HuH-7 (cell line): ENCODE results near the gene TUBA4A.
A peak's percentile ranks its signal among the peaks of the same experiment; 100 is the strongest.

Source experiments
- DNase-seq: peaks from one replicate; pipeline ENCODE4 v3.0.0; 2011; ENCODE audit warnings: low spot score

Gene TUBA4A

GRCh38 chr2:219234331-219234730 is 19.4 kb downstream of the TUBA4A start:
- DNase-seq = no peak

GRCh38 chr2:219230059-219230540 is 23.6 kb downstream of the TUBA4A start:
- DNase-seq = peak; percentile 44

DNA sequence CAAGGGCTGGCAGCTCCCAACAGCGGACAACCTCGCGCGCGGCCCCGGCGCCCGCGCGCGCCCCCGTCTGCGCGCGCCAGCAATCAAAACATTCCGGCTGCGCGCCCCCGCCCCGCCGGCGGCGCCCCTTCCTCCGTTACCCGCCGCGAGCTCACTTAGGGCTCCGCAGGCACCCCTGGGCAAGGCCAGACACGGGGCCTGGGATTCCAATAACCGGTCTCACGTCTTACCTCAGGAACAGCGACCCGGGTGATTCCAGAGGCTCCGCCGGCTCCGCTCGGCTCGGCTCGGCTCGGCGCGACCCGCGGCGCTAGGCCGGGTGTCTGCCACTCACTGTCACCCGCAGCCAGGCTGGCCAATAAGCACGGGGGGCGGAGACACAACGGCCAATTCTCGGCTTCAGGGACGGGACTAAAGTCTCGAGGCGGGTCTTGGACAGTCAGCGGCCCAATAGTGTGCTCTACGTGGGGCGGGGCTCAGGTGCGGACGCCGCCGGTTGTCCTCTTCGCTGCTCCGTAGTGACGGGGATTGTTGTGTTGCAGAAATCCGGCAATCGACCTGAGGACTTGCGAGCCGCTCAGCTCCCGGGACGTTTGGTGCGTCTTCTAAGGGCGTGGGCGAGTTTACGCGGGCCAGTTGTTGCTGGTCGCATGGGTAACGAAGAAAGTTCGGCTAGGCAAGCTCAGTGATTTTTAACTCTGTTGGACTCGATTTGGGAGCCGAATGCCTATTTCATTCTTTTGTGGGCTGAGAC is 24.2 kb downstream of the TUBA4A start, which contains the start of the genes ANKZF1 and ATG9A:
Gene ANKZF1, plus strand, starts transcription at position 502 of the 754 bp plus-strand sequence. CDS start 452 bp downstream, outside the sequence.
Gene ATG9A, minus strand, starts transcription at position 332 of the 754 bp plus-strand sequence. CDS start 1,612 bp downstream, outside the sequence.
- peak; percentile 99 for DNase-seq

DNA sequence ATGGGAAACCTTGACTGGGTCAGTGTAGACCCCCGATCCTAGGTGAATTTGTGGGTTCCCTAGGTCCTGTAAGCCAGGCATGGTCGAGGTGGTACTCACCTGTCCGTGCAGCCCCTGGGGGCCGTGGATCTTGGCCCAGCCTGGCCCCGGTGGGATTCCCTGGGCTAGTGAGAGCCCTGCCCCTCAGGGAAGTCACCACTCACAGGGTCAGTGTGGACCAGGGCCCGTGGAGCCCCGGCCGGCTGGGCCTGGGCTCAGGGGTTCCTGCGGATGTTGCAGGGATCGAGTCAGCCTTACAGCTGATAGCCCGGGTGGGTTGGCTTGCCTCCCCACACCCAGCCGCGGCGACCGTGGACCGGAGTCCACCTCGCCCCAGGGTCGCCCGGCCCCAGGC is 24.8 kb downstream of the TUBA4A start:
- DNase-seq = no peak

DNA sequence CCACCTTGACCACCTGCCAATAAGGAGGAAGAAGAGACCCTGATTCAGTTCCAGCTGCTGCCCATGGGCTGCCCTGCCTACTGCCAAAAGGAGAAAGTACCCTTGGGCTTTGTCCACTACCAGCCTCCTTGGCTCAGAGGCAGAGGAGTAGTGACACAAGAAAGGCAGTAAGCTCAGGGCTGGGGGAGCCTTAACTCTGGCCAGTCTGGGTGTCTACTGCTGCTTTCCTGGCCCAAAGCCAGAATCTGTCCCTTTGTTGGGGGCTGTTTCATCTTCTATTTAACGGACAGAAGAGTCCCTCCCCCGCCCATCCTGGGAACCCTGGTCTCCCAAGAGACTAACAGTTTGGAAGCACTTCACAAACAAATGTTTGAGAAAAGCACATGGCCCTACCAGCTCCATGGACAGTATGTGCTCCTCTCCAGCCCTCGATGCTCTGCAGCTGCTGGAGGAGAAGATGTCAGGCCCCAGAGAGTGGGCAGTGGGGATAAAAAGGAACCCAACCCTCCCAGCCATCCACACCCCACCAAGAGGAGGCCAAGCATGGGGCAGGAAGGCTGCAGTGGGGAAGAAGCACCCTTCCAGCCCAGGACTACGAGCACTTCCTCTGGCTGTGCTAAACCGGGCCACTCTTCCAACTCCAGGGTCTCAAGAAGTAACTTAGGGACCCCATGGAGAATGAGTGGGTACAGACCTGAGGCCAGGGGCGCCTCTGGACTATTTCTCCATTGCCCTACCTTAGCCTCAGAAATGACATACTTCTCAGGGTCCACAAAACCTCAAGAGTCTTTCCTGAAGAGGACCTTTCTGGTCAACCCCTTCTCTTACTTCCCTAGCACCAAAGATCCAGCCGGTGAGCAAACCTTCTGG is 25.4 kb downstream of the TUBA4A start:
- DNase-seq = no peak

GRCh38 chr2:219225350-219225749 is 28.4 kb downstream of the TUBA4A start:
- no peak for DNase-seq

DNA sequence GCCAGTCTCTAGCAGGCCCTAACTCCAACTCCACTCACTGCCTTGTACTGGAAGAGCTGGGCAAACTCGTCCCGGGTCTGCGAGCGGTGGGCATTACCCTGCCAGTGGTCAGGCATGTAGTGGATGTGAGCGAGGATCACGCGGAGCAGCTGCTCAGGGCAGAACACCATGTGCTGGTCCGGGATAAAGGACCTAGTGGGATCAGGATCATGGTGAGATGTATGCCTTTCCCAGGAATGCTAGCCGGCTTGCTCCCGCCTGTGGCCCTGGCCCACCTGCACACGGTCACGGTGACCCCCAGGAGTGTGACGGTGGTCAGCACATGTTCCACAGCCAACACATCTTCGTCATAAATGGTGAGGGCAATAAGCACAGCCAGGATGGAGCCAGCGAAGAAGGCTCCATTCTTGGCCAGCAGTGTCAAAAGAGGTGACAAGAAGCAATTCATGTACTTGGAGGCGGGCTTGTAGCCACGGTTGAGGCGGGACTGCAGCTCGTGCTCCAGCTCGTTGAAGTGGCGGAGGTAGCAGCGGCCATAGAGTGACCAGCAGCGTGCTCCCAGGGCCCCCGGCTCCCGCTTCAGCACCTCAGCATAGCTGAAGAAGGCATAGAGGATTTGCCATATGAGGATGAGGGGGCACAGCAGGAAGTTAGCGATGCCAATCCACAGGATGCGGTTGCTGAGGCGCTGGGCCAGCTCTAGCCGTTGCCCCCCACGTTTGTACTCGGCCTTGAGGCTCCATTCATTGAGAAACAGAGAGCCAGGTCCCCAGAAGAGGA is 29.7 kb downstream of the TUBA4A start:
- DNase-seq = no peak

DNA sequence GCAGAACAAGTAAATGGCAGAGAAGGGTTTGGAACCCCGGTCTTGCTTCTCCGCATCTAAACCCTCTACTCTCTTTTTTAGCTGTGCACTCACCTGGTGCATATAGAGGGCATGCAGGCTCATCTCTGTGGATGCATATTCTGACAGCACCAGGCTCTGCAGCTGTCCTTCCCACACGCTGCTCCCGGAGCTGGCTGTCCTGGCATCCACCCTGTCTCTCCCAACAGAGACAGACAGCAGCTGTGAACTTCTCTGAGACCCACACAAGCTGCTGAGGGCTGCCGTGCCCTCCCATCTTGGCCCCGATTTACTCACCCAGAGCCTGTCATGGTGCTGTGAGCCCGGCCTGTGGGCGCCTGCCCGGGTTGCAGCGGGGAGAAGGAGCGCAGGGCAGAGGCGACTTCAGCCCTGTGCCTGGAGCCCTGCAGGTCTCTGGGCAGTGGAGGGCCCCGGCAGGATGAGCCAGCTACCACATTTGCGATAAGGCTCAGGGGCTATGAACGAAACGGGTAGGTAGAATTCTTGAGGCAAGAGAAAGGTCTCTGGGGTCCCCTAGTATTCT is 31.7 kb downstream of the TUBA4A start:
- no peak for DNase-seq

GRCh38 chr2:219220652-219221402 is 32.9 kb downstream of the TUBA4A start:
- no peak for DNase-seq

GRCh38 chr2:219219784-219220532 is 33.8 kb downstream of the TUBA4A start:
- no peak for DNase-seq

GRCh38 chr2:219218732-219219701 is 34.7 kb downstream of the TUBA4A start, which contains the start of gene ABCB6:
TSS of gene ABCB6 (minus strand) at chr2:219218958. CDS start at chr2:219218673, 285 bp downstream.
- peak; percentile 98 for DNase-seq

DNA sequence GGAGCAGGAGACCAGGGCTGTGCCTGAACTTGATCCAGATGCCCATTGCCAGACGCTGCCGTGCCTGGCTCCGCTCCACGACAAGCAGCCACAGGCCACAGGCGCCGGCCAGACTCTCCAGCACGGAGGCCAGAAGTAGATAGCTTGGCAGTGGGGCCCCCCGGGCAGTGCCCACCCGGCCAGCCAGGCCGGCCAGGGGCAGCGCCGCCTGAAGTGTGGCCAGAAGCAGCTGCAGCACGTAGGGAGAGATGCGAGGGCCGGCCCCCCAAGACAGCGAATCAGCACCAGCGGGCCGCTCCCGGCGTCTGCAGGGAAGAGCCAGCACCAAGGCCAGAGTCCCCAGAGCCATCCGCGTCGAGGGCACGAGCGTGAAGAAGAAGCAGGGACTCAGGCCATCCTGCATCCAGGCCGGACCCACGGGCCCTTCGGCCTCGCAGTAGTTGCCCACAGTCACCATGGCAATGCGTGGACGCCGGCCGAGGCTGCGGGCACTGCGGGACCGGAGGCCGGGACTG is 35.4 kb downstream of the TUBA4A start:
- DNase-seq = peak; percentile 49

- no peak for DNase-seq
Observed at GRCh38 chr2:219216535-219216915, 37.2 kb downstream of the TUBA4A start.

- no peak for DNase-seq
Observed at GRCh38 chr2:219215871-219216534, 37.7 kb downstream of the TUBA4A start.

DNA sequence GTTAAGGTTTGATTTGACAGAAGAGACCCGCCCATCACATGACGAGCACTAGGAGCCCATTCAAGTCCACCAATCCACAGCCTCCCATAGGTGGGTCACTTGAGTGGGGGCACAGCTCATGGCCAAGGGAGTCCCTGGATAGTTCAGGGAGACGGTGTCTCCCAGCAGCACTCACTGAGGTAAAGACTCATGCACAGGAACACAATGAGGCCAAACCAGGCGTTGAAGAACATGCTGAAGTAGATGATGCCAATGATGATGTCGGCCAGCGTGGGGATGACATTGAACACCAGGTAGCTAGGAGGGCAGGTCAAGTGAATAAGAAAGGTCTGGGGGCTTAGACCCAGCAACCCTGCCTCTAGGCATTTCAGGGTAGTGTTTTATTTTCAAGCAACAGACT is 38.9 kb downstream of the TUBA4A start:
- DNase-seq = no peak

DNA sequence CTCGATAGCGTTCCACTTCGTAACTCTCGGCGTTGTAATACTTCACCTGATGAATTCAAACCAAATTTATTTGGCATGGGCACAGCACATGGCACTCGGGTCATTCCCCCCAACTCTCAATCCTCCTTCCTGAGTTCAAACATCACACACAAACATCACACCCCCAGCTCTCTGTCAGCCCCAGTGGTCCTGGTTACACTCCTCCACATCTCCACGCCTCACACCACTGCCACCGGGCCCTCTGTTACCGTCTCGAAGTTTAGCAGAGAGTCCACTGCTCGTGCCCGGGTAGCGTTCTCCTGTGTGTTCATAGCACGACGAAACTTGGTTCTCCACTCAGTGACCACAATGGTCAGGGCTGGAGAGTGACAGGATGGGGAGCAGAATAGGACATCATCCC is 39.6 kb downstream of the TUBA4A start:
- DNase-seq = no peak

DNA sequence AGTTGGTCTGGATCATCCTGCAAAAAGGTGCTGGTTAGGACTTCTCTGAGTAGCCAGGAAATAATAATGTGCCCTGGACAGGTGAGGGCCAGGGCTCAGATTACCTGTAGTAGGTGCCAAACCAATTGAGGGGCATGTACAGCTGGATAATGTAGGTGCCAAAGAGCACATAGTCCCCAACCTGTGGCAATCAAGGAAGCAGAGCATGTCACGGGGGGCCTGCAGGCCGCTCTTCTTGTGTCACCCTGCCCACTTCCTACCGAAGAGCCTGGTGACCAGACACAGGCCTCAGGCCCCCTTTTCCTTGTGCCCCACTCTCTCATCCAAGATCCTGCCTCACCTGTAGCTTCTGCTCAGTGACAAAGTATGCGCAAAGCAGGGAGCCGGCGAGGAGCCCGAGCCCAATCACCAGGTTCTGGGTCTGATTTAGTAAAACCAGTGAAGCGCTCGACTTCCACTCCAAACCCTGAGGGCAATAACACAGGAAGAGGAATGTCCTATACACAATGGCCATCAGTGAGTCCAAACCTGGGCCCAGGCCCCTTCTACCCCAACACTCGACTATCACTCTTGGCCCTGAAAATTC is 40.1 kb downstream of the TUBA4A start:
- no peak for DNase-seq

DNA sequence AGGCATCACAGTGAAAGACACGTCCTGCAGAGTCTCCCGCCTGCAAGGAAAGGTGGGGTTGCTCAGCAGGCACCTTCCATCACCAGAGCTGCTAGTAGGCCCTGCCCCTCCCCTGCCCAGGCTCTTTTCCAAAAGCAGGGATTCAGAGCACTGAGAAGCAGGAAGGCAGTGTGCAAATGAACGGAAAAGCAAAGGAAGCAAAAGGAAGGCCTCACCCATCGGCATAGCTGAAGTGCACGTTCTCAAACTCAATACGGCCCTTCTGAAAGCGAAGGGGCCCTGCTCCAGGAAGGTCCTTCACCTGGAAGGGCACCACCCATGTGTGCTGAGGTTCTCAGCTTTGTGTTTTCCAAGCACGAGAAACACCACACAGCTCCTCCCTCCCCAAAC is 40.7 kb downstream of the TUBA4A start:
- no peak for DNase-seq
